Subcutaneous preadipocyte (primary cell): Measurements from ENCODE around the gene RYR2. TPM values are rescaled to one million over a fixed set of nuclear protein-coding genes. Genes with fewer than 3 reads are reported as not detected.

Source experiments
- small RNA-seq: library from RNA; depleted of rRNA; stranded (forward); fragments of <200 nt; gene quantifications from one replicate; pipeline ENCODE3, GENCODE V24; 2012
- total RNA-seq: library from RNA; depleted of rRNA; stranded (reverse); fragments of >200 nt; gene quantifications from 2 replicates; pipeline ENCODE4 v1.2.3, GENCODE V29; 2012

Gene RYR2
- not detected in 2 replicates for total RNA-seq

GRCh38 chr1:237041795-237042525 is at the start of gene RYR2:
Gene RYR2, plus strand, starts transcription at chr1:237042184. Its CDS starts 338 bp downstream, at chr1:237042522.

DNA sequence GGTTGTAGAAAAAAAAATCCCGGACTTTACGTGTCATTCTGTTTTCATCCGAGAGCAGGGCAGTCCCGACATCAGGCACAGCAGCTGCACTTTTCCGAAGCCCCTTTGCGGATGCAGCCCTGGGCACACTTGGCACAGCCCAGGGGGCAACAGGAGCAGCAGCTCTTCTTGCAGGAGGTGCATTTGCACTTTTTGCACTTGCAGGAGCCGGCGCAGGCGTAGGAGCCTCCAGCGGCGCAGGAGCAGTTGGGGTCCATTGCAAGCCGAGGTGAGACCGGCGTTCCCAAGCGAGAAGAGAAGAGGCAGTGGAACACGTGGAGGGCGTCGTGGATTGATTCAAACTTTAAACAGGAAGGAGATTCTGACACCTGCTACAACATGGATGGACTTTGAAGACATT is 37.9 kb upstream of the RYR2 start, which contains the start of gene MT1HL1:
Gene MT1HL1 (minus strand): TSS at position 326 of the 400 bp plus-strand sequence. CDS start 69 bp downstream, at position 257.

Small RNA genes within 50 kb of the gene (small RNA-seq; reads per million reads assigned to genes)
- gene MIR4428 (not detected), gene RF00402 (not detected)

Other genes starting within 250 kb of the RYR2 start
- gene MTR, start 246.9 kb upstream of the RYR2 start, total RNA-seq: 29.8 and 42.8 TPM in 2 replicates
- not detected in 2 replicates for gene MT1HL1, start 37.7 kb upstream of the RYR2 start, total RNA-seq